ENCODE results near the gene PBX1. TPM values are rescaled to one million over a fixed set of nuclear protein-coding genes. Genes with fewer than 3 reads are reported as not detected.

PBX1 gene
- total and polyA plus RNA-seq, 8 donors, result 17.3 to 113 (median 91.9) TPM

GRCh38 chr1:164631751-164632150 is 72.8 kb downstream of the PBX1 start:
- no peak for TF ChIP-seq CTCF (IDR thresholded peaks at IDR 0.05)
- H3K27me3 ChIP-seq, result no peaks in the 10 kb centered on the region

GRCh38 chr1:164633997-164634396 is 75.0 kb downstream of the PBX1 start:
- H3K27me3 ChIP-seq, result no peaks in the 10 kb centered on the region
- ATAC-seq (no peak), DNase-seq (no peak), FAIRE-seq (no peak)
- peaks cover 62 to 91% (median 91%) of the 10 kb centered on the region in 3 donors for H3K4me1 ChIP-seq
- no peaks in the 10 kb centered on the region for H3K9me3 ChIP-seq
- 10 to 19% methylated on average over 7 of the region's 7 CpGs for WGBS, 2 donors
- no peaks in the 10 kb centered on the region for H3K36me3 ChIP-seq
- TF ChIP-seq CTCF (IDR thresholded peaks at IDR 0.05), result no peak
- no peak overlapping the region for H3K4me3 ChIP-seq
- intact Hi-C loops (cut with DNase I), result no loop called here
- H3K27ac ChIP-seq, result peak overlapping the region in 3 of 4 donors; percentile 44 to 82 (median 75)

More at GRCh38 chr1:164631751-164632150, 72.8 kb downstream of the PBX1 start:
- FAIRE-seq (no peak), DNase-seq (no peak), ATAC-seq (no peak)
- peaks cover 0 to 4% (median 0%) of the 10 kb centered on the region in 3 donors for H3K36me3 ChIP-seq
- H3K9me3 ChIP-seq, result no peaks in the 10 kb centered on the region
- H3K4me3 ChIP-seq, result no peak overlapping the region
- peak overlapping the region in 3 of 4 donors; percentile 3 to 46 (median 37) for H3K27ac ChIP-seq
- intact Hi-C loops (cut with DNase I), result no loop called here
- peaks cover 46 to 73% (median 69%) of the 10 kb centered on the region in 3 donors for H3K4me1 ChIP-seq
- WGBS, 2 donors, result 70 to 74% methylated on average over 7 of the region's 7 CpGs

- Histone ChIP-seq H3K4me3 (no peak overlapping the region), H3K27ac (peak overlapping the region; percentile 55 to 82 (median 72)), H3K27me3 (no peaks in the 10 kb centered on the region), H3K9me3 (no peaks in the 10 kb centered on the region), H3K36me3 (no peaks in the 10 kb centered on the region), H3K4me1 (peaks cover 72 to 99% (median 96%) of the 10 kb centered on the region in 3 donors)
- intact Hi-C loops (cut with DNase I), result no loop called here
- WGBS, 2 donors, result 47% methylated on average over 22 of the region's 22 CpGs
- ATAC-seq, result no peak
- no peak for DNase-seq
- no peak for TF ChIP-seq CTCF (IDR thresholded peaks at IDR 0.05)
- no peak for FAIRE-seq
These were observed 76.2 kb downstream of the PBX1 start for GRCh38 chr1:164635059-164635802.

- intact Hi-C loops (cut with DNase I), result no loop called here
- H3K27ac ChIP-seq, result peak overlapping the region; percentile 67 to 82 (median 72)
- H3K36me3 ChIP-seq, result no peaks in the 10 kb centered on the region
- ATAC-seq, result peak; percentile 47 to 69 (median 62)
- no peak for FAIRE-seq
- 25 to 34% methylated on average over 5 of the region's 5 CpGs for WGBS, 2 donors
- DNase-seq, result peak in 4 of 6 donors; percentile 69 to 83 (median 79)
- H3K9me3 ChIP-seq, result no peaks in the 10 kb centered on the region
- H3K4me3 ChIP-seq, result no peak overlapping the region
- peaks cover 80 to 99% (median 96%) of the 10 kb centered on the region in 3 donors for H3K4me1 ChIP-seq
- H3K27me3 ChIP-seq, result no peaks in the 10 kb centered on the region
- no peak for TF ChIP-seq CTCF (IDR thresholded peaks at IDR 0.05)
These were observed 77.1 kb downstream of the PBX1 start for GRCh38 chr1:164635803-164636731.
